HG03354 (cell line): Measurements from ENCODE around the gene CAMK1D.
A peak's percentile ranks its signal among the peaks of the same experiment; 100 is the strongest.

Experiments used
- ATAC-seq: cut with Tn5 transposase; IDR thresholded peaks from one replicate; pipeline ENCODE4 v1.9.1; 2021; ENCODE audit warnings: mild to moderate bottlenecking; ENCODE audit not compliant: unreplicated experiment, poor library complexity, severe bottlenecking

The CAMK1D gene

GRCh38 chr10:12448340-12448728 lies 99.0 kb downstream of the CAMK1D start:
- no peak for ATAC-seq

- ATAC-seq, result peak; percentile 93
These were observed 99.5 kb downstream of the CAMK1D start for GRCh38 chr10:12448729-12449391.

- ATAC-seq, result no peak
These were observed 106.0 kb downstream of the CAMK1D start for GRCh38 chr10:12455318-12455717.

GRCh38 chr10:12455766-12456165 lies 106.4 kb downstream of the CAMK1D start:
- ATAC-seq, result no peak

GRCh38 chr10:12459340-12459739 lies 110.0 kb downstream of the CAMK1D start:
- ATAC-seq, result no peak

GRCh38 chr10:12459762-12460161 lies 110.4 kb downstream of the CAMK1D start:
- no peak for ATAC-seq

- no peak for ATAC-seq
These were observed 114.1 kb downstream of the CAMK1D start for GRCh38 chr10:12463459-12463838.

GRCh38 chr10:12465385-12466136 lies 116.2 kb downstream of the CAMK1D start:
- no peak for ATAC-seq

GRCh38 chr10:12466704-12467305 lies 117.5 kb downstream of the CAMK1D start:
- no peak for ATAC-seq

- ATAC-seq, result no peak
These were observed 120.0 kb downstream of the CAMK1D start for GRCh38 chr10:12469345-12469744.

- ATAC-seq, result no peak
These were observed 121.4 kb downstream of the CAMK1D start for GRCh38 chr10:12470719-12471118.

GRCh38 chr10:12471135-12471534 lies 121.8 kb downstream of the CAMK1D start:
- ATAC-seq, result no peak

GRCh38 chr10:12473491-12473890 lies 124.1 kb downstream of the CAMK1D start:
- ATAC-seq, result no peak

GRCh38 chr10:12474727-12475412 lies 125.5 kb downstream of the CAMK1D start:
- ATAC-seq, result no peak

- no peak for ATAC-seq
These were observed 127.3 kb downstream of the CAMK1D start for GRCh38 chr10:12476656-12477055.

GRCh38 chr10:12479437-12479844 lies 130.1 kb downstream of the CAMK1D start:
- ATAC-seq, result no peak

GRCh38 chr10:12479924-12480323 lies 130.6 kb downstream of the CAMK1D start:
- no peak for ATAC-seq

- no peak for ATAC-seq
These were observed 131.1 kb downstream of the CAMK1D start for GRCh38 chr10:12480440-12480839.

- no peak for ATAC-seq
These were observed 132.6 kb downstream of the CAMK1D start for GRCh38 chr10:12481924-12482323.

- ATAC-seq, result no peak
These were observed 133.2 kb downstream of the CAMK1D start for GRCh38 chr10:12482587-12482986.
